ENCODE results near the gene LRR1. TPM values are rescaled to one million over a fixed set of nuclear protein-coding genes. Genes with fewer than 3 reads are reported as not detected.
A peak's percentile ranks its signal among the peaks of the same experiment; 100 is the strongest.

LRR1 gene
- total and polyA plus RNA-seq, 9 of the 15 experiments (the other 6 are each of a cell fraction or from before 2014, with no cell fraction given), result 26.5 to 58.1 (median 31.8) TPM

- TF ChIP-seq CBX5 (IDR thresholded peaks at IDR 0.05; ENCODE audit: borderline replicate concordance, low read depth) (no peak), HCFC1 (IDR thresholded peaks at IDR 0.05; ENCODE audit: low read depth, low read length) (no peak), E2F3 (CRISPR knock-in tag; IDR thresholded peaks at IDR 0.05) (no peak), GTF2E2 (tag; IDR thresholded peaks at IDR 0.05) (no peak; the same call in 1 of the 2 replicates), ZKSCAN8 (CRISPR knock-in tag; IDR thresholded peaks at IDR 0.05) (no peak), ZNF121 (CRISPR knock-in tag; conservative IDR thresholded peaks at IDR 0.05) (peak; percentile 10; the same call in 1 of the 2 replicates), HNRNPL (IDR thresholded peaks at IDR 0.05; ENCODE audit: low read depth, low read length) (no peak), CREB5 (CRISPR knock-in tag; IDR thresholded peaks at IDR 0.05) (no peak), ILF3 (IDR thresholded peaks at IDR 0.05; ENCODE audit: borderline replicate concordance) (no peak), SP1 (CRISPR knock-in tag; IDR thresholded peaks at IDR 0.05) (peak; percentile 70), LEF1 (IDR thresholded peaks at IDR 0.05) (no peak), CTCF (IDR thresholded peaks at IDR 0.05 in 2 of 3, conservative IDR thresholded peaks at IDR 0.05 in 1 of 3; ENCODE audit: insufficient read depth in 2 of 3, low read depth in 1 of 3, low read length in 3 of 3) (peak; percentile 64 to 84 (median 76); a peak in 5 of 6 replicates), SMARCA4 (IDR thresholded peaks at IDR 0.05) (0 out of 2 replicates have a peak, but pooled peaks have one; percentile 11), PKNOX1 (IDR thresholded peaks at IDR 0.05) (no peak), NFATC3 (IDR thresholded peaks at IDR 0.05) (no peak), NCOA2 (IDR thresholded peaks at IDR 0.05; ENCODE audit: partially characterized antibody in 2 of 2) (no peak), ELK1 (CRISPR knock-in tag; IDR thresholded peaks at IDR 0.05) (0 out of 2 replicates have a peak, but pooled peaks have one; percentile 48), POLR2H (tag; IDR thresholded peaks at IDR 0.05; ENCODE audit: low read depth) (peak; percentile 45; the same call in 1 of the 2 replicates), TAF9B (IDR thresholded peaks at IDR 0.05; ENCODE audit: partially characterized antibody) (peak; percentile 22), YY1 (IDR thresholded peaks at IDR 0.05; ENCODE audit: borderline replicate concordance in 1 of 3, control insufficient read depth in 1 of 3, extremely low read depth in 1 of 3, insufficient read depth in 3 of 3, insufficient read length in 1 of 3, insufficient replicate concordance in 2 of 3, low read depth in 1 of 3, low read length in 2 of 3) (peak in 1 of 3 experiments; percentile 61), KLF13 (tag; IDR thresholded peaks at IDR 0.05; ENCODE audit: borderline replicate concordance, low read depth) (no peak), RFX7 (CRISPR knock-in tag; IDR thresholded peaks at IDR 0.05) (no peak)
Observed at GRCh38 chr14:49633640-49634546, 35.2 kb downstream of the LRR1 start (continued).

Data from K562 (cell line).